ENCODE measurements around the gene LTBP1.
"Not testable (repeated sequence)": the region's sequence is repeated elsewhere in the genome, so short reads cannot be mapped to it uniquely, and the experiment has no call there.

LTBP1 gene

GRCh38 chr2:33342705-33343104, 396.0 kb downstream of the LTBP1 start:
- no peak for DNase-seq (ENCODE audit: low read depth in 2 of 2)

GRCh38 chr2:33343387-33343895, 396.7 kb downstream of the LTBP1 start:
- DNase-seq (ENCODE audit: low read depth in 2 of 2) = no peak

GRCh38 chr2:33344230-33344629, 397.5 kb downstream of the LTBP1 start:
- no peak for DNase-seq (ENCODE audit: low read depth in 2 of 2)

- DNase-seq (ENCODE audit: low read depth in 2 of 2) = no peak
These were observed 401.1 kb downstream of the LTBP1 start for GRCh38 chr2:33347856-33348255.

GRCh38 chr2:33350632-33351031, 403.9 kb downstream of the LTBP1 start:
- DNase-seq (ENCODE audit: low read depth in 2 of 2) = no peak

GRCh38 chr2:33351781-33352180, 405.0 kb downstream of the LTBP1 start:
- no peak for DNase-seq (ENCODE audit: low read depth in 2 of 2)

- no peak for DNase-seq (ENCODE audit: low read depth in 2 of 2)
These were observed 408.2 kb downstream of the LTBP1 start for GRCh38 chr2:33354981-33355380.

GRCh38 chr2:33358878-33359277, 412.1 kb downstream of the LTBP1 start:
- DNase-seq (ENCODE audit: low read depth in 2 of 2) = no peak

- no peak for DNase-seq (ENCODE audit: low read depth in 2 of 2)
These were observed 416.9 kb downstream of the LTBP1 start for GRCh38 chr2:33363325-33364298.

GRCh38 chr2:33365264-33365970, 418.7 kb downstream of the LTBP1 start:
- no peak for DNase-seq (ENCODE audit: low read depth in 2 of 2)

- DNase-seq (ENCODE audit: low read depth in 2 of 2) = no peak
These were observed 419.7 kb downstream of the LTBP1 start for GRCh38 chr2:33366473-33366872.

GRCh38 chr2:33368524-33368923, 421.8 kb downstream of the LTBP1 start:
- not testable (repeated sequence) for DNase-seq (ENCODE audit: low read depth in 2 of 2)

GRCh38 chr2:33369191-33369590, 422.4 kb downstream of the LTBP1 start:
- DNase-seq (ENCODE audit: low read depth in 2 of 2) = no peak

GRCh38 chr2:33370636-33371265, 424.0 kb downstream of the LTBP1 start:
- DNase-seq (ENCODE audit: low read depth in 2 of 2) = no peak

GRCh38 chr2:33371304-33372090, 424.7 kb downstream of the LTBP1 start:
- no peak for DNase-seq (ENCODE audit: low read depth in 2 of 2)

- DNase-seq (ENCODE audit: low read depth in 2 of 2) = peak in 1 of 2 donors; percentile 5
These were observed 426.3 kb downstream of the LTBP1 start for GRCh38 chr2:33372940-33373553.

GRCh38 chr2:33373986-33374385, 427.2 kb downstream of the LTBP1 start:
- DNase-seq (ENCODE audit: low read depth in 2 of 2) = no peak

GRCh38 chr2:33375054-33375453, 428.3 kb downstream of the LTBP1 start:
- no peak for DNase-seq (ENCODE audit: low read depth in 2 of 2)

- no peak for DNase-seq (ENCODE audit: low read depth in 2 of 2)
These were observed 430.3 kb downstream of the LTBP1 start for GRCh38 chr2:33377048-33377447.

GRCh38 chr2:33378556-33379210, 431.9 kb downstream of the LTBP1 start:
- DNase-seq (ENCODE audit: low read depth in 2 of 2) = no peak

Measured in stimulated activated CD4-positive, alpha-beta T cell treated with anti-CD3 and anti-CD28 coated beads, Interleukin-4, amount 100 ng/mL, for 48 hours (primary cell).